BLaER1 treated with 17β-estradiol and CSF1 and Interleukin-3, amounts not matched to agents 10 nM and 100 nM (cell line): ENCODE measurements around the gene DRC7.
"Not testable (repeated sequence)": the region's sequence is repeated elsewhere in the genome, so short reads cannot be mapped to it uniquely, and the experiment has no call there.

Experiments
- H3K27ac ChIP-seq, 11 experiments: shearing (Covaris generic); formaldehyde crosslinking; 2 replicates each; pipeline ENCODE4 v1.8.1; 2022
- H3K27me3 ChIP-seq, 11 experiments: shearing (Covaris generic); formaldehyde crosslinking; 2 replicates each; pipeline ENCODE4 v1.8.1; 2022
- H3K36me3 ChIP-seq, 11 experiments: shearing (Covaris generic); formaldehyde crosslinking; 2 replicates each; pipeline ENCODE4 v1.8.1; 2022
- H3K4me1 ChIP-seq, 10 experiments: shearing (Covaris generic); formaldehyde crosslinking; 2 replicates each; pipeline ENCODE4 v1.8.1; 2022
- H3K4me2 ChIP-seq, 11 experiments: shearing (Covaris generic); formaldehyde crosslinking; 2 replicates each; pipeline ENCODE4 v1.8.1; 2022
- H3K4me3 ChIP-seq, 10 experiments: shearing (Covaris generic); formaldehyde crosslinking; 2 replicates each; pipeline ENCODE4 v1.8.1; 2022
- H3K9ac ChIP-seq, 11 experiments: shearing (Covaris generic); formaldehyde crosslinking; 2 replicates each; pipeline ENCODE4 v1.8.1; 2022
- H3K9me3 ChIP-seq, 11 experiments: shearing (Covaris generic); formaldehyde crosslinking; replicated peaks in 1 of 11; 2 replicates each; pipeline ENCODE4 v1.8.1; 2022
- H4K20me1 ChIP-seq, 11 experiments: shearing (Covaris generic); formaldehyde crosslinking; 2 replicates each; pipeline ENCODE4 v1.8.1; 2022
- Cebpa-rat ChIP-seq, 11 experiments: shearing (Covaris generic); IDR thresholded peaks; 2 replicates each; pipeline ENCODE4 v1.8.1; 2022

DRC7 gene

GRCh38 chr16:57740423-57741071, 45.9 kb downstream of the DRC7 start:
- peaks cover 15 to 90% (median 82%) of the 10 kb centered on the region in 10 experiments for H3K4me1 ChIP-seq
- peak overlapping the region in 10 of 11 experiments; percentile 3 to 48 (median 30); a peak in 11 of 22 replicates for H3K9ac ChIP-seq
- H3K4me3 ChIP-seq, result no peak overlapping the region
- H3K27me3 ChIP-seq, result no peaks in the 10 kb centered on the region
- peaks cover 0 to 3% (median 0%) of the 10 kb centered on the region in 11 experiments; a peak in 3 of 22 replicates for H4K20me1 ChIP-seq
- H3K27ac ChIP-seq, result peak overlapping the region in 9 of 11 experiments; percentile 6 to 52 (median 34); a peak in 11 of 22 replicates
- H3K9me3 ChIP-seq, result no peaks in the 10 kb centered on the region
- H3K36me3 ChIP-seq, result peaks cover 6 to 83% (median 46%) of the 10 kb centered on the region in 11 experiments; a peak in 19 of 22 replicates
- peak overlapping the region in 7 of 11 experiments; percentile 22 to 90 (median 81); a peak in 8 of 22 replicates for H3K4me2 ChIP-seq
- TF ChIP-seq Cebpa-rat (IDR thresholded peaks at IDR 0.05), result no peak

GRCh38 chr16:57741660-57742191, 47.1 kb downstream of the DRC7 start:
- Histone ChIP-seq H3K4me3 (no peak overlapping the region), H3K9ac (peak overlapping the region in 6 of 11 experiments; percentile 29 to 54 (median 44); a peak in 11 of 22 replicates), H3K27me3 (no peaks in the 10 kb centered on the region)

GRCh38 chr16:57742543-57742942, 47.9 kb downstream of the DRC7 start:
- H3K27me3 ChIP-seq, result no peaks in the 10 kb centered on the region
- peaks cover 5 to 82% (median 70%) of the 10 kb centered on the region in 10 experiments; a peak in 18 of 20 replicates for H3K4me1 ChIP-seq
- H3K9me3 ChIP-seq, result no peaks in the 10 kb centered on the region
- peaks cover 11 to 96% (median 49%) of the 10 kb centered on the region in 11 experiments; a peak in 20 of 22 replicates for H3K36me3 ChIP-seq
- H3K4me2 ChIP-seq, result peak overlapping the region in 8 of 11 experiments; percentile 2 to 90 (median 78); a peak in 14 of 22 replicates
- H3K27ac ChIP-seq, result peak overlapping the region in 4 of 11 experiments; percentile 23 to 64 (median 34); a peak in 5 of 22 replicates
- no peak overlapping the region for H3K4me3 ChIP-seq
- no peak for TF ChIP-seq Cebpa-rat (IDR thresholded peaks at IDR 0.05)
- H3K9ac ChIP-seq, result peak overlapping the region in 5 of 11 experiments; percentile 36 to 71 (median 66); a peak in 6 of 22 replicates
- peaks cover 0 to 4% (median 0%) of the 10 kb centered on the region in 11 experiments; a peak in 3 of 22 replicates for H4K20me1 ChIP-seq

More at GRCh38 chr16:57741660-57742191, 47.1 kb downstream of the DRC7 start:
- Histone ChIP-seq H3K4me2 (peak overlapping the region in 8 of 11 experiments; percentile 20 to 90 (median 78); a peak in 15 of 22 replicates), H3K27ac (peak overlapping the region in 5 of 11 experiments; percentile 7 to 48 (median 22); a peak in 7 of 22 replicates), H3K4me1 (peaks cover 13 to 91% (median 78%) of the 10 kb centered on the region in 10 experiments), H4K20me1 (peaks cover 0 to 3% (median 0%) of the 10 kb centered on the region in 11 experiments; a peak in 3 of 22 replicates), H3K36me3 (peaks cover 6 to 94% (median 46%) of the 10 kb centered on the region in 11 experiments; a peak in 19 of 22 replicates), H3K9me3 (no peaks in the 10 kb centered on the region)
- no peak for TF ChIP-seq Cebpa-rat (IDR thresholded peaks at IDR 0.05)

GRCh38 chr16:57743458-57743857, 48.9 kb downstream of the DRC7 start:
- peak overlapping the region in 2 of 10 experiments; percentile 5 to 39; a peak in 2 of 20 replicates for H3K4me3 ChIP-seq
- H3K36me3 ChIP-seq, result peaks cover 14 to 96% (median 47%) of the 10 kb centered on the region in 11 experiments; a peak in 20 of 22 replicates
- peaks cover 0 to 4% (median 0%) of the 10 kb centered on the region in 11 experiments; a peak in 3 of 22 replicates for H4K20me1 ChIP-seq
- H3K4me1 ChIP-seq, result peaks cover 0 to 73% (median 62%) of the 10 kb centered on the region in 10 experiments; a peak in 16 of 20 replicates
- H3K9ac ChIP-seq, result peak overlapping the region; percentile 8 to 71 (median 36); a peak in 13 of 22 replicates
- no peak for TF ChIP-seq Cebpa-rat (IDR thresholded peaks at IDR 0.05)
- H3K9me3 ChIP-seq, result no peaks in the 10 kb centered on the region
- H3K27ac ChIP-seq, result peak overlapping the region in 7 of 11 experiments; percentile 20 to 64 (median 38); a peak in 11 of 22 replicates
- peak overlapping the region in 8 of 11 experiments; percentile 45 to 90 (median 78); a peak in 15 of 22 replicates for H3K4me2 ChIP-seq
- H3K27me3 ChIP-seq, result no peaks in the 10 kb centered on the region

GRCh38 chr16:57743886-57744641, 49.5 kb downstream of the DRC7 start:
- H3K4me2 ChIP-seq, result peak overlapping the region in 8 of 11 experiments; percentile 45 to 90 (median 78); a peak in 15 of 22 replicates
- no peaks in the 10 kb centered on the region for H3K9me3 ChIP-seq
- H3K27ac ChIP-seq, result peak overlapping the region in 7 of 11 experiments; percentile 20 to 64 (median 38); a peak in 10 of 22 replicates
- peaks cover 0 to 72% (median 61%) of the 10 kb centered on the region in 10 experiments; a peak in 16 of 20 replicates for H3K4me1 ChIP-seq
- H4K20me1 ChIP-seq, result peaks cover 0 to 4% (median 0%) of the 10 kb centered on the region in 11 experiments; a peak in 3 of 22 replicates
- no peaks in the 10 kb centered on the region for H3K27me3 ChIP-seq
- H3K36me3 ChIP-seq, result peaks cover 14 to 96% (median 52%) of the 10 kb centered on the region in 11 experiments; a peak in 21 of 22 replicates
- no peak for TF ChIP-seq Cebpa-rat (IDR thresholded peaks at IDR 0.05)
- H3K4me3 ChIP-seq, result no peak overlapping the region
- H3K9ac ChIP-seq, result peak overlapping the region in 10 of 11 experiments; percentile 9 to 71 (median 42); a peak in 12 of 22 replicates

- H3K4me3 ChIP-seq, result no peak overlapping the region
- peaks cover 0 to 67% (median 57%) of the 10 kb centered on the region in 10 experiments; a peak in 16 of 20 replicates for H3K4me1 ChIP-seq
- peak overlapping the region in 1 of 11 experiments; percentile 38; a peak in 1 of 22 replicates for H3K27ac ChIP-seq
- H3K9me3 ChIP-seq, result no peaks in the 10 kb centered on the region
- H3K4me2 ChIP-seq, result peak overlapping the region in 6 of 11 experiments; percentile 59 to 90 (median 84); a peak in 9 of 22 replicates
- peaks cover 14 to 96% (median 50%) of the 10 kb centered on the region in 11 experiments; a peak in 21 of 22 replicates for H3K36me3 ChIP-seq
- TF ChIP-seq Cebpa-rat (IDR thresholded peaks at IDR 0.05), result no peak
- peaks cover 0 to 4% (median 0%) of the 10 kb centered on the region in 11 experiments; a peak in 3 of 22 replicates for H4K20me1 ChIP-seq
- 0 out of 22 replicates have a peak overlapping the region, but pooled peaks of 2 of the 11 experiments have one; percentile 0 to 66 for H3K9ac ChIP-seq
- H3K27me3 ChIP-seq, result no peaks in the 10 kb centered on the region
Measured at GRCh38 chr16:57744642-57744903, 50.0 kb downstream of the DRC7 start.

- Histone ChIP-seq H3K27ac (no peak overlapping the region), H3K4me1 (peaks cover 0 to 63% (median 47%) of the 10 kb centered on the region in 10 experiments; a peak in 18 of 20 replicates), H3K9ac (no peak overlapping the region; a peak in 1 of 22 replicates), H4K20me1 (peaks cover 0 to 4% (median 0%) of the 10 kb centered on the region in 11 experiments; a peak in 4 of 22 replicates), H3K9me3 (no peaks in the 10 kb centered on the region), H3K36me3 (peaks cover 15 to 91% (median 46%) of the 10 kb centered on the region in 11 experiments; a peak in 21 of 22 replicates), H3K4me3 (no peak overlapping the region), H3K4me2 (no peak overlapping the region), H3K27me3 (no peaks in the 10 kb centered on the region)
- TF ChIP-seq Cebpa-rat (IDR thresholded peaks at IDR 0.05), result no peak
Measured at GRCh38 chr16:57745768-57746167, 51.2 kb downstream of the DRC7 start.

GRCh38 chr16:57746316-57746715, 51.7 kb downstream of the DRC7 start:
- Histone ChIP-seq H3K36me3 (peaks cover 20 to 92% (median 47%) of the 10 kb centered on the region in 11 experiments; a peak in 21 of 22 replicates), H3K4me1 (peaks cover 0 to 58% (median 41%) of the 10 kb centered on the region in 10 experiments; a peak in 18 of 20 replicates)
- H3K9ac ChIP-seq, H3K27me3 ChIP-seq, H3K4me2 ChIP-seq, H3K4me3 ChIP-seq, H3K9me3 ChIP-seq, H3K27ac ChIP-seq, H4K20me1 ChIP-seq: not testable (repeated sequence)
